Measurements from ENCODE around the gene PLK1.
"Not testable (repeated sequence)": the region's sequence is repeated elsewhere in the genome, so short reads cannot be mapped to it uniquely, and the experiment has no call there.

The PLK1 gene

GRCh38 chr16:23711785-23712184 lies 33.1 kb downstream of the PLK1 start:
- Histone ChIP-seq H4K91ac (ENCODE audit: low read depth, low read length) (no peak overlapping the region), H3K4me1 (ENCODE audit: control insufficient read depth in 1 of 2, insufficient read depth in 2 of 2, low read length in 2 of 2) (no peaks in the 10 kb centered on the region), H2BK12ac (ENCODE audit: low read length) (no peak overlapping the region), H3K79me1 (ENCODE audit: low read length) (no peaks in the 10 kb centered on the region), H3K14ac (ENCODE audit: low read length) (no peak overlapping the region), H3K4me3 (ENCODE audit: low read depth, low read length) (no peak overlapping the region), H3K23ac (ENCODE audit: low read length) (no peak overlapping the region), H3K4ac (ENCODE audit: low read depth, low read length) (no peak overlapping the region), H2BK5ac (ENCODE audit: low read depth, low read length, poor library complexity) (no peak overlapping the region), H4K12ac (ENCODE audit: low read depth, low read length) (no peak overlapping the region), H4K8ac (ENCODE audit: low read depth, low read length) (no peak overlapping the region), H3K27me3 (ENCODE audit: insufficient read depth, low read length) (peaks cover 13% of the 10 kb centered on the region), H3K18ac (ENCODE audit: low read length) (no peak overlapping the region), H3K27ac (ENCODE audit: low read depth, low read length) (no peak overlapping the region), H2AK5ac (ENCODE audit: low read length) (no peak overlapping the region), H2BK120ac (ENCODE audit: insufficient read depth, low read length, poor library complexity) (no peak overlapping the region), H3K9me3 (ENCODE audit: insufficient read depth, low read depth, low read length) (peaks cover 5% of the 10 kb centered on the region), H3K36me3 (ENCODE audit: control insufficient read depth in 1 of 2, insufficient read depth in 2 of 2, low read length in 2 of 2) (no peaks in the 10 kb centered on the region), H2AFZ (ENCODE audit: insufficient read depth, low read length, poor library complexity) (no peak overlapping the region), H3K79me2 (ENCODE audit: control insufficient read depth, insufficient read depth, low read length, poor library complexity) (no peaks in the 10 kb centered on the region), H3K9ac (ENCODE audit: low read length) (no peak overlapping the region), H3K4me2 (ENCODE audit: low read length) (no peak overlapping the region)
- no peak for DNase-seq
- WGBS (ENCODE audit: extremely low coverage, insufficient coverage, insufficient read length), result no CpG with 5 or more reads among the region's 4 CpGs

- no peak within 1 kb of the TSS for H3K4ac ChIP-seq (ENCODE audit: low read depth, low read length)
- H3K79me1 ChIP-seq (ENCODE audit: low read length), result no peaks in the 10 kb centered on the region
- no peak within 1 kb of the TSS for H2BK5ac ChIP-seq (ENCODE audit: low read depth, low read length, poor library complexity)
- no peak within 1 kb of the TSS for H2AK5ac ChIP-seq (ENCODE audit: low read length)
- H3K9ac ChIP-seq (ENCODE audit: low read length), result no peak within 1 kb of the TSS
- H2AFZ ChIP-seq (ENCODE audit: insufficient read depth, low read length, poor library complexity), result no peak within 1 kb of the TSS
- no peaks in the 10 kb centered on the region for H3K4me1 ChIP-seq (ENCODE audit: control insufficient read depth in 1 of 2, insufficient read depth in 2 of 2, low read length in 2 of 2)
- no peak within 1 kb of the TSS for H4K8ac ChIP-seq (ENCODE audit: low read depth, low read length)
- peaks cover 13% of the 10 kb centered on the region for H3K27me3 ChIP-seq (ENCODE audit: insufficient read depth, low read length)
- H3K14ac ChIP-seq (ENCODE audit: low read length), result no peak within 1 kb of the TSS
- no CpG with 5 or more reads among the region's 37 CpGs for WGBS (ENCODE audit: extremely low coverage, insufficient coverage, insufficient read length)
- no peak within 1 kb of the TSS for H3K23ac ChIP-seq (ENCODE audit: low read length)
- no peak within 1 kb of the TSS for H2BK12ac ChIP-seq (ENCODE audit: low read length)
- peaks cover 5% of the 10 kb centered on the region for H3K9me3 ChIP-seq (ENCODE audit: insufficient read depth, low read depth, low read length)
- peak within 1 kb of the TSS; percentile 7 for H3K4me2 ChIP-seq (ENCODE audit: low read length)
- no peaks in the 10 kb centered on the region for H3K36me3 ChIP-seq (ENCODE audit: control insufficient read depth in 1 of 2, insufficient read depth in 2 of 2, low read length in 2 of 2)
- H3K18ac ChIP-seq (ENCODE audit: low read length), result no peak within 1 kb of the TSS
- H3K27ac ChIP-seq (ENCODE audit: low read depth, low read length), result no peak within 1 kb of the TSS
- no peak within 1 kb of the TSS for H3K4me3 ChIP-seq (ENCODE audit: low read depth, low read length)
- H4K12ac ChIP-seq (ENCODE audit: low read depth, low read length), result no peak within 1 kb of the TSS
- no peaks in the 10 kb centered on the region for H3K79me2 ChIP-seq (ENCODE audit: control insufficient read depth, insufficient read depth, low read length, poor library complexity)
- no peak within 1 kb of the TSS for H4K91ac ChIP-seq (ENCODE audit: low read depth, low read length)
- H2BK120ac ChIP-seq (ENCODE audit: insufficient read depth, low read length, poor library complexity), result no peak within 1 kb of the TSS
- DNase-seq, result no peak
Measured at GRCh38 chr16:23712976-23713375, 34.3 kb downstream of the PLK1 start, which contains the start of gene ERN2. Gene ERN2 (minus strand): TSS chr16:23713222. CDS start chr16:23713187, 35 bp downstream.

- Histone ChIP-seq H3K23ac (ENCODE audit: low read length) (no peak overlapping the region), H3K36me3 (ENCODE audit: control insufficient read depth in 1 of 2, insufficient read depth in 2 of 2, low read length in 2 of 2) (no peaks in the 10 kb centered on the region), H3K27me3 (ENCODE audit: insufficient read depth, low read length) (peaks cover 13% of the 10 kb centered on the region), H3K4me2 (ENCODE audit: low read length) (no peak overlapping the region), H3K4me1 (ENCODE audit: control insufficient read depth in 1 of 2, insufficient read depth in 2 of 2, low read length in 2 of 2) (no peaks in the 10 kb centered on the region), H3K9ac (ENCODE audit: low read length) (no peak overlapping the region), H2AK5ac (ENCODE audit: low read length) (no peak overlapping the region), H3K18ac (ENCODE audit: low read length) (no peak overlapping the region), H3K79me2 (ENCODE audit: control insufficient read depth, insufficient read depth, low read length, poor library complexity) (no peaks in the 10 kb centered on the region), H3K14ac (ENCODE audit: low read length) (no peak overlapping the region), H2BK5ac (ENCODE audit: low read depth, low read length, poor library complexity) (no peak overlapping the region), H4K12ac (ENCODE audit: low read depth, low read length) (no peak overlapping the region), H3K4ac (ENCODE audit: low read depth, low read length) (no peak overlapping the region), H3K79me1 (ENCODE audit: low read length) (no peaks in the 10 kb centered on the region), H3K9me3 (ENCODE audit: insufficient read depth, low read depth, low read length) (no peaks in the 10 kb centered on the region), H4K91ac (ENCODE audit: low read depth, low read length) (no peak overlapping the region), H3K4me3 (ENCODE audit: low read depth, low read length) (no peak overlapping the region), H4K8ac (ENCODE audit: low read depth, low read length) (no peak overlapping the region), H2BK12ac (ENCODE audit: low read length) (no peak overlapping the region), H2AFZ (ENCODE audit: insufficient read depth, low read length, poor library complexity) (no peak overlapping the region), H3K27ac (ENCODE audit: low read depth, low read length) (no peak overlapping the region), H2BK120ac (ENCODE audit: insufficient read depth, low read length, poor library complexity) (no peak overlapping the region)
- DNase-seq, result no peak
- WGBS (ENCODE audit: extremely low coverage, insufficient coverage, insufficient read length), result no CpG with 5 or more reads among the region's 5 CpGs
Measured at GRCh38 chr16:23716484-23716883, 37.8 kb downstream of the PLK1 start.

- H3K79me2 ChIP-seq (ENCODE audit: control insufficient read depth, insufficient read depth, low read length, poor library complexity); H2BK12ac ChIP-seq (ENCODE audit: low read length); H2AFZ ChIP-seq (ENCODE audit: insufficient read depth, low read length, poor library complexity); H4K8ac ChIP-seq (ENCODE audit: low read depth, low read length); H3K9ac ChIP-seq (ENCODE audit: low read length); H3K4me2 ChIP-seq (ENCODE audit: low read length); DNase-seq; H3K23ac ChIP-seq (ENCODE audit: low read length); H4K91ac ChIP-seq (ENCODE audit: low read depth, low read length); H3K27me3 ChIP-seq (ENCODE audit: insufficient read depth, low read length); H3K18ac ChIP-seq (ENCODE audit: low read length); H3K4ac ChIP-seq (ENCODE audit: low read depth, low read length); H4K12ac ChIP-seq (ENCODE audit: low read depth, low read length); H2AK5ac ChIP-seq (ENCODE audit: low read length); H2BK120ac ChIP-seq (ENCODE audit: insufficient read depth, low read length, poor library complexity); H3K14ac ChIP-seq (ENCODE audit: low read length); H3K9me3 ChIP-seq (ENCODE audit: insufficient read depth, low read depth, low read length); H3K4me3 ChIP-seq (ENCODE audit: low read depth, low read length); H2BK5ac ChIP-seq (ENCODE audit: low read depth, low read length, poor library complexity); H3K36me3 ChIP-seq (ENCODE audit: control insufficient read depth in 1 of 2, insufficient read depth in 2 of 2, low read length in 2 of 2); H3K79me1 ChIP-seq (ENCODE audit: low read length); H3K27ac ChIP-seq (ENCODE audit: low read depth, low read length); H3K4me1 ChIP-seq (ENCODE audit: control insufficient read depth in 1 of 2, insufficient read depth in 2 of 2, low read length in 2 of 2): not testable (repeated sequence)
- WGBS (ENCODE audit: extremely low coverage, insufficient coverage, insufficient read length), result no CpG with 5 or more reads among the region's 9 CpGs
Measured at GRCh38 chr16:23722613-23723240, 44.0 kb downstream of the PLK1 start.

All from trophoblast cell (in vitro differentiated cells and primary cell).